ENCODE results near the gene ATP1A1.

DNA sequence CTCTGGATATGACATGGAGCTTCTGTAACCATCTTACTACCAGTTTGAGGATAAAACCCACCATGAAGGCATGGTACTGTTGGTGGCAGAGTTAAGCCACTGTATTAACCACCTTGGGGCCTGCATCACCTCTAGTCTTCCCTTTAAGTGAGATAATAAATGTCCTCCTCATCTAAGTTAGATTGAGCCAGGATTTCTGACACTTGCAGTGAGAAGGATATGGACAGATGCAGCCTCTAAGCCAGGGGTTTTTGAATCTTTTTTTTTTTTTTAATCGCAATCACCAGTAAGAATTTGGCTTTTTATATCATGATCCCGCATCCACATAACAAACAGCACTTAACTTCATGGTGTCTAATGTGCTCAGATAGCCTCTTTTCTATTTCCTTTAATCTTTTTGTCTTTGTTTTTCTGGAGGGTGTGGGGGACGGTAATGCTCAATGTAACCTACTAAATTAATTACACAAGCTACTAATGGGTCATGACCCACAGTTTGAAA, 42.2 kb downstream of the ATP1A1 start:
- no peak for TF ChIP-seq POLR2A (IDR thresholded peaks at IDR 0.05)
- TF ChIP-seq, protein P1, sequence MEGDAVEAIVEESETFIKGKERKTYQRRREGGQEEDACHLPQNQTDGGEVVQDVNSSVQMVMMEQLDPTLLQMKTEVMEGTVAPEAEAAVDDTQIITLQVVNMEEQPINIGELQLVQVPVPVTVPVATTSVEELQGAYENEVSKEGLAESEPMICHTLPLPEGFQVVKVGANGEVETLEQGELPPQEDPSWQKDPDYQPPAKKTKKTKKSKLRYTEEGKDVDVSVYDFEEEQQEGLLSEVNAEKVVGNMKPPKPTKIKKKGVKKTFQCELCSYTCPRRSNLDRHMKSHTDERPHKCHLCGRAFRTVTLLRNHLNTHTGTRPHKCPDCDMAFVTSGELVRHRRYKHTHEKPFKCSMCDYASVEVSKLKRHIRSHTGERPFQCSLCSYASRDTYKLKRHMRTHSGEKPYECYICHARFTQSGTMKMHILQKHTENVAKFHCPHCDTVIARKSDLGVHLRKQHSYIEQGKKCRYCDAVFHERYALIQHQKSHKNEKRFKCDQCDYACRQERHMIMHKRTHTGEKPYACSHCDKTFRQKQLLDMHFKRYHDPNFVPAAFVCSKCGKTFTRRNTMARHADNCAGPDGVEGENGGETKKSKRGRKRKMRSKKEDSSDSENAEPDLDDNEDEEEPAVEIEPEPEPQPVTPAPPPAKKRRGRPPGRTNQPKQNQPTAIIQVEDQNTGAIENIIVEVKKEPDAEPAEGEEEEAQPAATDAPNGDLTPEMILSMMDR (IDR thresholded peaks at IDR 0.05) = no peak
- TF ChIP-seq EP300 (IDR thresholded peaks at IDR 0.05) = no peak

Data from ovary (tissue), 3 donors.